Ectodermal cell (in vitro differentiated cells): ENCODE results near the gene PPM1L.

Source experiments
- H3K27ac ChIP-seq: 2 replicates; pipeline ENCODE4 v1.7.0; 2013; ENCODE audit warnings: mild to moderate bottlenecking, low read depth, low read length; ENCODE audit not compliant: insufficient read depth, poor library complexity, severe bottlenecking
- H3K27me3 ChIP-seq: 2 replicates; pipeline ENCODE4 v1.7.0; 2013; ENCODE audit warnings: mild to moderate bottlenecking, low read length; ENCODE audit not compliant: insufficient read depth, control insufficient read depth, poor library complexity, severe bottlenecking
- H3K36me3 ChIP-seq: one replicate; pipeline ENCODE4 v1.7.0; 2013; ENCODE audit warnings: low read length; ENCODE audit not compliant: control insufficient read depth, insufficient read depth
- H3K4me1 ChIP-seq: one replicate; pipeline ENCODE4 v1.7.0; 2013; ENCODE audit warnings: low read length; ENCODE audit not compliant: control insufficient read depth, insufficient read depth
- H3K4me3 ChIP-seq: 2 replicates; pipeline ENCODE4 v1.7.0; 2013; ENCODE audit warnings: low read depth, low read length, control low read depth; ENCODE audit not compliant: insufficient read depth
- H3K9me3 ChIP-seq: 2 replicates; pipeline ENCODE4 v1.7.0; 2013; ENCODE audit warnings: mild to moderate bottlenecking, low read length, moderate library complexity; ENCODE audit not compliant: control insufficient read depth
- WGBS, 2 experiments: methylation state at CpG; one replicate each; pipeline ENCODE4 v1.1.7; 2013; ENCODE audit warnings: missing lambda C conversion rate in 2 of 2; 5-methylcytosine and 5-hydroxymethylcytosine counted together

The PPM1L gene

GRCh38 chr3:160820022-160820421 is 64.0 kb downstream of the PPM1L start:
- 95 to 100% methylated on average over 1 of the region's 1 CpG for WGBS, 2 experiments
- Histone ChIP-seq H3K36me3 (no peaks in the 10 kb centered on the region), H3K27ac (no peak overlapping the region), H3K4me3 (no peak overlapping the region), H3K9me3 (no peaks in the 10 kb centered on the region), H3K27me3 (no peaks in the 10 kb centered on the region), H3K4me1 (no peaks in the 10 kb centered on the region)

DNA sequence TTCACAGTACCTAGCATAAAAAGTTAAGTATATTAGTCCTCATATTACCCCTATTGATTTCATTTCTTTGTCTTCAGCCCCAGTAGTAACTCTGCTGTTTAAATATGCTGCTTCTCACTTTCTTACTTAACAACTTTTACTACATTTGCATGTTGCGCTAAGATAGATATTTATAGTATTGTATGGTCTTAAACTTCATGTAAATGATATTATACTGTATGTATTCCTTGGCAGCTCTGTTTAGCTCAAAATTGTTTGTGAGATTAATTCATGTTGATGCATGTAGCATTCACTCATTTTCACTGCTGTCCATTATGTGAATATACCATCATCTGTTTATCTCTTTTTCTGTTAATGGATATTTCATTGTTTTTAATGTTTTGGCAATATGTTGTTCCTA is 64.4 kb downstream of the PPM1L start:
- 100% methylated on average over 1 of the region's 1 CpG; no CpG with 5 or more reads in 1 of the 2 experiments for WGBS, 2 experiments
- Histone ChIP-seq H3K36me3 (no peaks in the 10 kb centered on the region), H3K27me3 (no peaks in the 10 kb centered on the region), H3K4me3 (no peak overlapping the region), H3K4me1 (no peaks in the 10 kb centered on the region), H3K9me3 (no peaks in the 10 kb centered on the region), H3K27ac (no peak overlapping the region)

GRCh38 chr3:160822936-160823335 is 66.9 kb downstream of the PPM1L start:
- Histone ChIP-seq H3K9me3 (no peaks in the 10 kb centered on the region), H3K27me3 (no peaks in the 10 kb centered on the region), H3K36me3 (no peaks in the 10 kb centered on the region), H3K4me3 (no peak overlapping the region), H3K27ac (no peak overlapping the region), H3K4me1 (no peaks in the 10 kb centered on the region)

DNA sequence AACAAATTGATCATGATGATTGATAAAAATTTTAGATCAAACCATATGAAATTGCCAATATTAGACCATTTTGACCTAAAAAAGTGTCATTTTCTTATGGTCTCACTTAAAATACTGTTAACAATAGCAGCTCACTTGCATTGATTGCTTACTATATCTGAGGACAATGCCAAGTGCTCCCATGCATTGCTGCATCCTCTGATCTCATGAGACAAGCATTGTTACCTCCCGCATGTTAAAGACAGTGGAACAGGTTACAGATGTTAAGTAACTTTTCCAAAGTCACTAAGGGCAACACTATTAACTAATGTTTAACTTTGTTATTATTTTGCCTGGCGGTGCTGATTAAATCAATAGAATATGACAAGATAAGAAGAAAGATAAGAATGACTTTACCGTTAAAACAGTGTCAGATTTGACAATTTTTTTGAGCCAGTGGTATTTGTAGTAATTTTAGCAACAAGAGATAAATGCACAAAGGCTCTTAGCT is 69.3 kb downstream of the PPM1L start:
- no peak overlapping the region for H3K4me3 ChIP-seq
- WGBS, 2 experiments, result 92 to 95% methylated on average over 3 of the region's 3 CpGs
- no peaks in the 10 kb centered on the region for H3K9me3 ChIP-seq
- no peaks in the 10 kb centered on the region for H3K4me1 ChIP-seq
- no peaks in the 10 kb centered on the region for H3K36me3 ChIP-seq
- H3K27me3 ChIP-seq, result no peaks in the 10 kb centered on the region
- no peak overlapping the region for H3K27ac ChIP-seq

DNA sequence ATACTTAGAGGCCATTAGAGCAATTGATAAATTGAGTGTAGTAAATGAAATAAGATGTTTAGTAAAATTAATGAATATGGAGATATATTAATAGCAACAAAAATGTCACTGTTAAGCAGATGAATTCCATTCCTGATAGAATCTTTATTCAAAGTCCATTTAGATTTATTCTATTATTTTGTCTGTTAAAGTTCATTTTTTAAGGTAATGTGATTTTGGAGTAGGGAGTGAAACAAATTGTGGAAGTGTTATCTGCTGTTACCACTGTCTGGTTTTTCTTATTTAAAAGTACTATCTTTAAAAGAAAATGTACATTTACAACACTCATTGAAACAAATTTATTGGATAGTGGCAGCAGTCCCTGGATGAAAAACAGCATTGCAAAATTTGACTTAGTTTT is 70.4 kb downstream of the PPM1L start:
- Histone ChIP-seq H3K9me3 (no peaks in the 10 kb centered on the region), H3K27ac (no peak overlapping the region), H3K4me1 (no peaks in the 10 kb centered on the region), H3K36me3 (no peaks in the 10 kb centered on the region), H3K27me3 (no peaks in the 10 kb centered on the region), H3K4me3 (no peak overlapping the region)

GRCh38 chr3:160826991-160827390 is 71.0 kb downstream of the PPM1L start:
- Histone ChIP-seq H3K27me3 (no peaks in the 10 kb centered on the region), H3K4me3 (no peak overlapping the region), H3K9me3 (no peaks in the 10 kb centered on the region), H3K27ac (no peak overlapping the region), H3K4me1 (no peaks in the 10 kb centered on the region), H3K36me3 (no peaks in the 10 kb centered on the region)
- 93 to 97% methylated on average over 2 of the region's 2 CpGs for WGBS, 2 experiments

- H3K9me3 ChIP-seq, result no peaks in the 10 kb centered on the region
- no peak overlapping the region for H3K4me3 ChIP-seq
- H3K27ac ChIP-seq, result no peak overlapping the region
- no peaks in the 10 kb centered on the region for H3K27me3 ChIP-seq
- WGBS, 2 experiments, result 82 to 100% methylated on average over 1 of the region's 1 CpG
- no peaks in the 10 kb centered on the region for H3K36me3 ChIP-seq
- no peaks in the 10 kb centered on the region for H3K4me1 ChIP-seq
Measured at GRCh38 chr3:160827516-160827915, 71.5 kb downstream of the PPM1L start.

DNA sequence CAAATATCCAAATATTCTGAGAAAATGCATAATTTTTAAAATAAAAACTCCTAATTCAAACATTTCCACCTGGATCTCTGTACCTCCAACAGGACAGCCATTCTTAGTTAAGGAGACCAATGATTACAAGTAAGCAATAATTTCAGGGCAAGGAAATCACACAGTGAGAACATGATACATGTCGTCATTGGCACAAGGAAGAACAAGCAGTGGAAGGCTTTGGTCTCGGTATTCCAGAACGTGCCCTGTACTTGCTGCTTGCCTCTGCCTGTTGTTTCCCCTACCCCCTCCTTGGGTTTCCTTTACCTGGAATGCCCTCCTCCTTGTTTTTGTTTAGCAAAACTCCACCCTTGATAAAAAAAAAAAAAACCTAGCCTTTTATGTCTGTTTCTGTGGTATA is 72.8 kb downstream of the PPM1L start:
- Histone ChIP-seq H3K4me1 (no peaks in the 10 kb centered on the region), H3K27ac (no peak overlapping the region), H3K9me3 (no peaks in the 10 kb centered on the region), H3K36me3 (no peaks in the 10 kb centered on the region), H3K4me3 (no peak overlapping the region), H3K27me3 (no peaks in the 10 kb centered on the region)
- WGBS, 2 experiments, result 90 to 95% methylated on average over 3 of the region's 3 CpGs

- Histone ChIP-seq H3K4me3 (no peak overlapping the region), H3K27ac (no peak overlapping the region), H3K36me3 (no peaks in the 10 kb centered on the region), H3K4me1 (no peaks in the 10 kb centered on the region), H3K9me3 (no peaks in the 10 kb centered on the region), H3K27me3 (no peaks in the 10 kb centered on the region)
- 86 to 87% methylated on average over 3 of the region's 3 CpGs for WGBS, 2 experiments
Measured at GRCh38 chr3:160829486-160830009, 73.5 kb downstream of the PPM1L start.

GRCh38 chr3:160830796-160831195 is 74.8 kb downstream of the PPM1L start:
- WGBS, 2 experiments, result no CpG with 5 or more reads among the region's 1 CpG
- H3K36me3 ChIP-seq, result no peaks in the 10 kb centered on the region
- no peaks in the 10 kb centered on the region for H3K4me1 ChIP-seq
- no peaks in the 10 kb centered on the region for H3K9me3 ChIP-seq
- no peak overlapping the region for H3K4me3 ChIP-seq
- no peaks in the 10 kb centered on the region for H3K27me3 ChIP-seq
- H3K27ac ChIP-seq, result no peak overlapping the region

GRCh38 chr3:160831401-160831800 is 75.4 kb downstream of the PPM1L start:
- WGBS, 2 experiments, result 86 to 93% methylated on average over 3 of the region's 3 CpGs
- Histone ChIP-seq H3K27ac (no peak overlapping the region), H3K4me1 (no peaks in the 10 kb centered on the region), H3K4me3 (no peak overlapping the region), H3K9me3 (no peaks in the 10 kb centered on the region), H3K27me3 (no peaks in the 10 kb centered on the region), H3K36me3 (no peaks in the 10 kb centered on the region)
